ENCODE results near the gene USP28. TPM values are rescaled to one million over a fixed set of nuclear protein-coding genes. Genes with fewer than 3 reads are reported as not detected.

Gene USP28
- polyA plus RNA-seq, 1 experiment, result 22.6 TPM

GRCh38 chr11:113859665-113860064, 15.7 kb downstream of the USP28 start:
- CTCF ChIA-PET, result interaction anchor here (0.8 to 1.6 kb wide), 2 partner anchors 11 kb away, joined by 3 to 4 read pairs; no protein-coding TSS in a partner anchor
- TF ChIP-seq CTCF (IDR thresholded peaks at IDR 0.05; ENCODE audit: insufficient read depth, low read depth, low read length), result no peak
- no peak for DNase-seq (ENCODE audit: low read depth)
- Histone ChIP-seq H3K4me3 (ENCODE audit: low read depth, low read length) (no peak overlapping the region), H3K27me3 (ENCODE audit: control insufficient read depth, insufficient read depth, low read length) (no peaks in the 10 kb centered on the region), H3K36me3 (ENCODE audit: control insufficient read depth, insufficient read depth, low read length) (no peaks in the 10 kb centered on the region)
- POLR2A ChIA-PET, result no interaction called here

GRCh38 chr11:113856966-113857759, 18.2 kb downstream of the USP28 start:
- no peak overlapping the region for H3K4me3 ChIP-seq (ENCODE audit: low read depth, low read length)
- no peak for TF ChIP-seq CTCF (IDR thresholded peaks at IDR 0.05; ENCODE audit: insufficient read depth, low read depth, low read length)
- ChIA-PET CTCF (interaction anchor here (0.6 kb wide), 2 partner anchors 17 to 403 kb away, joined by 3 read pairs; no protein-coding TSS in a partner anchor), POLR2A (no interaction called here)
- peaks cover 2% of the 10 kb centered on the region; the same call in 1 of the 2 replicates for H3K36me3 ChIP-seq (ENCODE audit: control insufficient read depth, insufficient read depth, low read length)
- H3K27me3 ChIP-seq (ENCODE audit: control insufficient read depth, insufficient read depth, low read length), result no peaks in the 10 kb centered on the region
- DNase-seq (ENCODE audit: low read depth), result no peak

- peaks cover 6% of the 10 kb centered on the region for H3K36me3 ChIP-seq (ENCODE audit: control insufficient read depth, insufficient read depth, low read length)
- no peaks in the 10 kb centered on the region for H3K27me3 ChIP-seq (ENCODE audit: control insufficient read depth, insufficient read depth, low read length)
- no peak overlapping the region for H3K4me3 ChIP-seq (ENCODE audit: low read depth, low read length)
- no peak for TF ChIP-seq CTCF (IDR thresholded peaks at IDR 0.05; ENCODE audit: insufficient read depth, low read depth, low read length)
- CTCF ChIA-PET, result no interaction called here
- POLR2A ChIA-PET, result no interaction called here
- no peak for DNase-seq (ENCODE audit: low read depth)
Measured at GRCh38 chr11:113855803-113856202, 19.6 kb downstream of the USP28 start.

GRCh38 chr11:113850188-113850587, 25.2 kb downstream of the USP28 start:
- no peak overlapping the region for H3K4me3 ChIP-seq (ENCODE audit: low read depth, low read length)
- CTCF ChIA-PET, result no interaction called here
- DNase-seq (ENCODE audit: low read depth), result no peak
- TF ChIP-seq CTCF (IDR thresholded peaks at IDR 0.05; ENCODE audit: insufficient read depth, low read depth, low read length), result no peak
- H3K27me3 ChIP-seq (ENCODE audit: control insufficient read depth, insufficient read depth, low read length), result no peaks in the 10 kb centered on the region
- POLR2A ChIA-PET, result no interaction called here
- H3K36me3 ChIP-seq (ENCODE audit: control insufficient read depth, insufficient read depth, low read length), result peaks cover 10% of the 10 kb centered on the region

- Histone ChIP-seq H3K36me3 (ENCODE audit: control insufficient read depth, insufficient read depth, low read length) (peaks cover 10% of the 10 kb centered on the region), H3K27me3 (ENCODE audit: control insufficient read depth, insufficient read depth, low read length) (no peaks in the 10 kb centered on the region), H3K4me3 (ENCODE audit: low read depth, low read length) (no peak overlapping the region)
- TF ChIP-seq CTCF (IDR thresholded peaks at IDR 0.05; ENCODE audit: insufficient read depth, low read depth, low read length), result no peak
- ChIA-PET POLR2A (no interaction called here), CTCF (interaction anchor here (1.2 kb wide), 1 partner anchor 10 kb away, joined by 4 read pairs; no protein-coding TSS in a partner anchor)
- DNase-seq (ENCODE audit: low read depth), result no peak
Measured at GRCh38 chr11:113849713-113850112, 25.7 kb downstream of the USP28 start.

Data from BJ (cell line).